GM12878 (cell line): ENCODE data around the gene CNR2. TPM values are rescaled to one million over a fixed set of nuclear protein-coding genes. Genes with fewer than 3 reads are reported as not detected.

Experiments
- ATAC-seq: fragments of 200-7000 bp; cut with Tn5 transposase; 3 replicates; pipeline ENCODE4 v1.9.1; 2020; ENCODE audit warnings: mild to moderate bottlenecking, moderate library complexity
- BruUV-seq: library from RNA; stranded (reverse); fragments of 400-500 nt; replicated peaks from 2 replicates; lab custom pipeline; 2021; lab: Mats Ljungman, UMichigan
- CTCF ChIA-PET: fragments of 300-600 bp; sonication (Branson Sonifier 250); formaldehyde crosslinking; extraction: SDS; loops from one replicate; lab custom pipeline; 2021; ENCODE audit warnings: inconsistent platforms; lab: Yijun Ruan, JAX
- POLR2A ChIA-PET: fragments of 350-600 bp; formaldehyde crosslinking; extraction: SDS; loops from one replicate; lab custom pipeline; 2021; ENCODE audit warnings: inconsistent platforms; lab: Charles Lee
- RAD21 ChIA-PET: fragments of 300-600 bp; sonication (Branson Sonifier 250); formaldehyde crosslinking; loops from one replicate; lab custom pipeline; 2023; ENCODE audit warnings: antibody characterized with exemption; ENCODE audit not compliant: unreplicated experiment; lab: Charles Lee
- SMC1A ChIA-PET: fragments of 300-600 bp; sonication (Branson Sonifier 250); formaldehyde crosslinking; loops from one replicate; lab custom pipeline; 2023; ENCODE audit not compliant: unreplicated experiment, uncharacterized antibody; lab: Charles Lee
- DNase-seq: peaks from one replicate; pipeline ENCODE4 v3.0.0-alpha.2; 2011; ENCODE audit warnings: low read depth, low spot score
- FAIRE-seq: peaks from 3 replicates; lab custom pipeline; 2011; peaks lifted over from hg19 to GRCh38; lab: Jason Lieb, UNC
- H2AFZ ChIP-seq: 2 replicates; pipeline ENCODE4 v1.6.0; 2011; ENCODE audit warnings: low read depth, low read length, control low read depth; ENCODE audit not compliant: control insufficient read depth
- H3K27ac ChIP-seq: 2 replicates; pipeline ENCODE4 v1.5.1; 2011; ENCODE audit warnings: control low read depth; ENCODE audit not compliant: control insufficient read depth, insufficient read depth
- H3K27me3 ChIP-seq, 2 experiments: replicated peaks in 1 of 2; 2 replicates each; pipeline versions ENCODE4 v1.6.0 to v1.6.1; 2011; ENCODE audit warnings: low read length in 1 of 2; ENCODE audit not compliant: control insufficient read depth in 2 of 2, insufficient read depth in 2 of 2
- H3K36me3 ChIP-seq, 2 experiments: 2 replicates each; pipeline ENCODE4 v1.5.1; 2011; ENCODE audit warnings: low read length in 1 of 2; ENCODE audit not compliant: control insufficient read depth in 2 of 2, insufficient read depth in 2 of 2
- H3K4me1 ChIP-seq: 2 replicates; pipeline ENCODE4 v1.6.1; 2011; ENCODE audit warnings: mild to moderate bottlenecking, low read length, moderate library complexity, mixed read lengths; ENCODE audit not compliant: control insufficient read depth, insufficient read depth
- H3K4me2 ChIP-seq: 2 replicates; pipeline ENCODE4 v1.6.0; 2011; ENCODE audit warnings: control low read depth; ENCODE audit not compliant: control insufficient read depth, insufficient read depth
- H3K4me3 ChIP-seq: fragments of 200-600 bp; sonication (generic); 2 replicates; pipeline ENCODE4 v1.5.1; 2016
- H3K79me2 ChIP-seq: 2 replicates; pipeline ENCODE4 v1.6.0; 2011; ENCODE audit warnings: low read length; ENCODE audit not compliant: control insufficient read depth, insufficient read depth
- H3K9ac ChIP-seq: 2 replicates; pipeline ENCODE4 v1.8.0; 2011; ENCODE audit warnings: low read length, control low read depth, mixed read lengths; ENCODE audit not compliant: control insufficient read depth, insufficient read depth
- H3K9me3 ChIP-seq: replicated peaks from 3 replicates; pipeline ENCODE4 v1.5.1; 2011; ENCODE audit warnings: mild to moderate bottlenecking, low read length; ENCODE audit not compliant: control insufficient read depth, insufficient read depth
- H4K20me1 ChIP-seq: 2 replicates; pipeline ENCODE4 v1.6.0; 2011; ENCODE audit not compliant: control insufficient read depth, insufficient read depth
- CREM ChIP-seq: IDR thresholded peaks from 2 replicates; pipeline ENCODE4 v1.6.1; 2014; ENCODE audit warnings: antibody characterized with exemption, low read depth
- CTCF ChIP-seq, 3 experiments: IDR thresholded peaks in 2 of 3; conservative IDR thresholded peaks in 1 of 3; 2 replicates each; pipeline ENCODE4 v1.5.1; 2011; ENCODE audit warnings: low read depth in 3 of 3, low read length in 3 of 3, mild to moderate bottlenecking in 3 of 3, control low read depth in 2 of 3, moderate library complexity in 2 of 3, inconsistent platforms in 1 of 3, mixed read lengths in 1 of 3; ENCODE audit not compliant: control insufficient read depth in 2 of 3, insufficient read depth in 1 of 3; ENCODE audit errors: extremely low read depth in 1 of 3
- FOXM1 ChIP-seq: IDR thresholded peaks from 2 replicates; pipeline ENCODE4 v1.6.1; 2012; ENCODE audit warnings: low read depth, mild to moderate bottlenecking, inconsistent platforms, low read length, moderate library complexity
- HCFC1 ChIP-seq: fragments of 150-350 bp; IDR thresholded peaks from 2 replicates; pipeline ENCODE4 v1.6.1; 2014; ENCODE audit warnings: low read length
- HDGF ChIP-seq: fragments of 450-650 bp; IDR thresholded peaks from 2 replicates; pipeline ENCODE4 v1.6.1; 2016; ENCODE audit warnings: antibody characterized with exemption
- JUNB ChIP-seq: IDR thresholded peaks from 2 replicates; pipeline ENCODE4 v1.6.1; 2016; ENCODE audit warnings: antibody characterized with exemption, mild to moderate bottlenecking
- KLF5 ChIP-seq: fragments of 450-650 bp; IDR thresholded peaks from 2 replicates; pipeline ENCODE4 v1.6.1; 2014; ENCODE audit warnings: mild to moderate bottlenecking; ENCODE audit not compliant: partially characterized antibody
- MTA3 ChIP-seq: IDR thresholded peaks from 2 replicates; pipeline ENCODE4 v1.6.1; 2012; ENCODE audit warnings: low read length, inconsistent platforms, borderline replicate concordance
- NFXL1 ChIP-seq: fragments of 450-650 bp; IDR thresholded peaks from 2 replicates; pipeline ENCODE4 v1.6.1; 2017; ENCODE audit warnings: antibody characterized with exemption, mild to moderate bottlenecking, borderline replicate concordance
- RCOR1 ChIP-seq: conservative IDR thresholded peaks from 2 replicates; pipeline ENCODE4 v1.6.1; 2012; ENCODE audit warnings: low read depth, low read length, improper control_type of control experiment
- REST ChIP-seq: IDR thresholded peaks from 2 replicates; pipeline ENCODE4 v1.6.1; 2012; ENCODE audit warnings: mild to moderate bottlenecking, low read depth, low read length
- RUNX3 ChIP-seq: IDR thresholded peaks from 2 replicates; pipeline ENCODE4 v1.6.1; 2012; ENCODE audit warnings: low read length, inconsistent platforms
- STAT1 ChIP-seq: fragments of 450-650 bp; conservative IDR thresholded peaks from 2 replicates; pipeline ENCODE4 v1.6.1; 2014; ENCODE audit warnings: antibody characterized with exemption, mild to moderate bottlenecking
- TCF3 ChIP-seq: IDR thresholded peaks from 2 replicates; pipeline ENCODE4 v1.6.1; 2012; ENCODE audit warnings: low read depth, mild to moderate bottlenecking, low read length, borderline replicate concordance; ENCODE audit not compliant: insufficient read depth
- YBX1 ChIP-seq: fragments of 450-650 bp; IDR thresholded peaks from 2 replicates; pipeline ENCODE4 v1.6.1; 2016; ENCODE audit warnings: antibody characterized with exemption
- ZBTB33 ChIP-seq: fragments of 450-650 bp; IDR thresholded peaks from 2 replicates; pipeline ENCODE4 v1.6.1; 2017; ENCODE audit warnings: mild to moderate bottlenecking
- ZNF217 ChIP-seq: fragments of 450-650 bp; IDR thresholded peaks from 2 replicates; pipeline ENCODE4 v1.6.1; 2017; ENCODE audit warnings: antibody characterized with exemption, mild to moderate bottlenecking
- WGBS: methylation state at CpG from one replicate; pipeline ENCODE4 v1.1.6; 2016; ENCODE audit warnings: low lambda C conversion rate; ENCODE audit not compliant: insufficient replicate concordance, insufficient coverage; ENCODE audit errors: missing lambda C conversion rate; 5-methylcytosine and 5-hydroxymethylcytosine counted together
- in situ Hi-C: fragments of 300-500 bp; cut with MboI; formaldehyde crosslinking; loops from 9 replicates; pipeline ENCODE4 v1.14.3; 2018; ENCODE audit warnings: mixed read lengths
- intact Hi-C: fragments of 100-400 bp; cut with micrococcal nuclease; formaldehyde crosslinking; loops from one replicate; pipeline ENCODE4 v1.14.2; 2022; ENCODE audit not compliant: unreplicated experiment
- polyA plus RNA-seq, 11 experiments: library from polyadenylated mRNA; depleted of rRNA in 4 of 11; unstranded in 6 of 11; stranded (reverse) in 5 of 11; fragments of >200 nt; fragmentation: Nextera tagmentation in 4 of 11; fragmentation: Illumina TruSeq in 1 of 11; extraction: Ambion mirVana in 4 of 11; extraction: Trizol in 1 of 11; gene quantifications; 1 replicate in 1 of 11; 2 replicates in 10 of 11; pipeline versions ENCODE4 v1.2.1 to v1.2.3, GENCODE V29; 2011 to 2016; ENCODE audit warnings: inconsistent platforms in 2 of 11, missing spikeins in 2 of 11, low read depth in 1 of 11
- total RNA-seq, 4 experiments: library from RNA; depleted of rRNA in 3 of 4; stranded (reverse); fragments of >200 nt in 3 of 4; fragmentation: Illumina TruSeq in 1 of 4; extraction: Trizol in 1 of 4; gene quantifications; 2 replicates each; pipeline versions ENCODE4 v1.2.1 to v1.2.3, GENCODE V29; 2013 to 2021

CNR2 gene
- total and polyA plus RNA-seq, 10 of the 15 experiments (the other 5 are each of a cell fraction or from before 2014, with no cell fraction given), result 0.46 to 19.8 (median 12.2) TPM

- no peak overlapping the region; the same call in 1 of the 2 replicates for H3K9ac ChIP-seq
- H3K9me3 ChIP-seq, result no peaks in the 10 kb centered on the region; the same call in 2 of the 3 replicates
- DNase-seq (peak; percentile 84), ATAC-seq (peak; percentile 61), FAIRE-seq (peak; percentile 87)
- SMC1A ChIA-PET, result interaction anchor here (0.6 to 7.7 kb wide), 6 partner anchors 8 to 167 kb away, joined by 3 to 66 read pairs (median 4); partner anchors contain the start of genes CNR2 and FUCA1
- peaks cover 55% of the 10 kb centered on the region for H3K4me1 ChIP-seq
- in situ Hi-C loops, result no loop called here
- H2AFZ ChIP-seq, result no peak overlapping the region
- H3K36me3 ChIP-seq, result peaks cover 0 to 5% of the 10 kb centered on the region in 2 experiments; a peak in 2 of 4 replicates
- H3K27ac ChIP-seq, result peak overlapping the region; percentile 63
- H4K20me1 ChIP-seq, result no peaks in the 10 kb centered on the region
- CTCF ChIA-PET, result interaction anchor here (1.3 to 10.5 kb wide), 4 partner anchors 9 to 96 kb away, joined by 5 to 109 read pairs (median 8); partner anchors contain the start of gene CNR2
- H3K79me2 ChIP-seq, result peaks cover 63% of the 10 kb centered on the region
- no peaks in the 10 kb centered on the region for H3K27me3 ChIP-seq
- H3K4me3 ChIP-seq, result 0 out of 2 replicates have a peak overlapping the region, but pooled peaks have one; percentile 28
- 18% methylated on average over 10 of the region's 10 CpGs for WGBS
- RAD21 ChIA-PET, result interaction anchor here (2.3 kb wide), 1 partner anchor 12 kb away, joined by 15 read pairs; no protein-coding TSS in a partner anchor
- intact Hi-C loops, result no loop called here
- peak overlapping the region; percentile 69 for H3K4me2 ChIP-seq
- POLR2A ChIA-PET, result interaction anchor here (0.7 to 1.2 kb wide), 4 partner anchors 12 to 48 kb away, joined by 3 to 6 read pairs (median 5); no protein-coding TSS in a partner anchor
- no TSS peak for BruUV-seq
- TF ChIP-seq JUNB (peak; percentile 77), RUNX3 (no peak), ZBTB33 (no peak), ZNF217 (no peak), MTA3 (no peak), CREM (peak; percentile 43; the same call in 1 of the 2 replicates), RCOR1 (no peak), HDGF (0 out of 2 replicates have a peak, but pooled peaks have one; percentile 37), KLF5 (no peak), HCFC1 (no peak), REST (no peak), YBX1 (no peak), TCF3 (peak; percentile 10; the same call in 1 of the 2 replicates), CTCF (IDR thresholded peaks at IDR 0.05 in 2 of 3, conservative IDR thresholded peaks at IDR 0.05 in 1 of 3; ENCODE audit: control insufficient read depth in 2 of 3, extremely low read depth in 1 of 3, insufficient read depth in 1 of 3, low read depth in 3 of 3, low read length in 3 of 3) (no peak), STAT1 (no peak), NFXL1 (no peak), FOXM1 (no peak)
Measured at GRCh38 chr1:23904748-23905357, 8.3 kb downstream of the CNR2 start.
